ENCODE results near the gene ARF6.

ARF6 gene

GRCh38 chr14:49862089-49862673, 30.7 kb upstream of the ARF6 start:
- peak; percentile 100 for TF ChIP-seq CTCF (IDR thresholded peaks at IDR 0.05; ENCODE audit: unreplicated experiment in 3 of 3)
- Mint-ChIP-seq H3K27me3 (ENCODE audit: low read depth) (peaks cover 7% of the 10 kb centered on the region), H3K4me1 (peaks cover 10% of the 10 kb centered on the region), H3K4me3 (no peak overlapping the region), H3K9me3 (no peaks in the 10 kb centered on the region), H3K36me3 (ENCODE audit: low read depth) (no peaks in the 10 kb centered on the region), H3K27ac (no peak overlapping the region)

- TF ChIP-seq CTCF (IDR thresholded peaks at IDR 0.05; ENCODE audit: unreplicated experiment in 3 of 3): no peak
- Mint-ChIP-seq H3K4me1 (peaks cover 10% of the 10 kb centered on the region), H3K36me3 (ENCODE audit: low read depth) (no peaks in the 10 kb centered on the region), H3K27me3 (ENCODE audit: low read depth) (peaks cover 7% of the 10 kb centered on the region), H3K9me3 (no peaks in the 10 kb centered on the region), H3K4me3 (no peak overlapping the region), H3K27ac (no peak overlapping the region)
These were observed 29.2 kb upstream of the ARF6 start for GRCh38 chr14:49863487-49864281.

- H3K4me3 Mint-ChIP-seq: no peak overlapping the region
- TF ChIP-seq CTCF (IDR thresholded peaks at IDR 0.05; ENCODE audit: unreplicated experiment in 3 of 3): peak; percentile 70 to 84 (median 78)
- H3K36me3 Mint-ChIP-seq (ENCODE audit: low read depth): no peaks in the 10 kb centered on the region
- H3K27me3 Mint-ChIP-seq (ENCODE audit: low read depth): peaks cover 7% of the 10 kb centered on the region
- no peak overlapping the region for H3K27ac Mint-ChIP-seq
- H3K9me3 Mint-ChIP-seq: no peaks in the 10 kb centered on the region
- peaks cover 8% of the 10 kb centered on the region for H3K4me1 Mint-ChIP-seq
These were observed 27.4 kb upstream of the ARF6 start for GRCh38 chr14:49865431-49865859.

- peak overlapping the region; percentile 93 to 97 (median 96) for H3K4me3 Mint-ChIP-seq
- peaks cover 8% of the 10 kb centered on the region for H3K27me3 Mint-ChIP-seq (ENCODE audit: low read depth)
- H3K9me3 Mint-ChIP-seq: no peaks in the 10 kb centered on the region
- TF ChIP-seq CTCF (IDR thresholded peaks at IDR 0.05; ENCODE audit: unreplicated experiment in 3 of 3): no peak
- no peaks in the 10 kb centered on the region for H3K36me3 Mint-ChIP-seq (ENCODE audit: low read depth)
- H3K4me1 Mint-ChIP-seq: peaks cover 6% of the 10 kb centered on the region
- H3K27ac Mint-ChIP-seq: peak overlapping the region; percentile 75 to 99 (median 99)
These were observed 24.8 kb upstream of the ARF6 start for GRCh38 chr14:49867831-49868719.

GRCh38 chr14:49868720-49869114, 24.2 kb upstream of the ARF6 start:
- Mint-ChIP-seq H3K27ac (peak overlapping the region; percentile 75 to 99 (median 99)), H3K4me1 (peaks cover 6% of the 10 kb centered on the region), H3K27me3 (ENCODE audit: low read depth) (peaks cover 7% of the 10 kb centered on the region), H3K4me3 (peak overlapping the region; percentile 93 to 97 (median 96)), H3K9me3 (no peaks in the 10 kb centered on the region), H3K36me3 (ENCODE audit: low read depth) (no peaks in the 10 kb centered on the region)
- no peak for TF ChIP-seq CTCF (IDR thresholded peaks at IDR 0.05; ENCODE audit: unreplicated experiment in 3 of 3)
